Astrocyte (in vitro differentiated cells and primary cell): ENCODE results near the gene RASGRP3. TPM values are rescaled to one million over a fixed set of nuclear protein-coding genes. Genes with fewer than 3 reads are reported as not detected.

Experiments used
- DNase-seq: peaks from one replicate; pipeline ENCODE4 v3.0.0-alpha.2; 2010; ENCODE audit warnings: low read depth
- FAIRE-seq: peaks from 2 replicates; lab custom pipeline; 2011; peaks lifted over from hg19 to GRCh38; lab: Jason Lieb, UNC
- H2AFZ ChIP-seq: 2 replicates; pipeline ENCODE4 v1.6.0; 2012; ENCODE audit warnings: low read depth, low read length, inconsistent platforms
- H3K27ac ChIP-seq: 2 replicates; pipeline ENCODE4 v1.5.1; 2011; ENCODE audit warnings: low read depth, low read length, inconsistent platforms
- H3K27me3 ChIP-seq: 2 replicates; pipeline ENCODE4 v1.6.0; 2011; ENCODE audit warnings: low read length, inconsistent platforms; ENCODE audit not compliant: insufficient read depth
- H3K36me3 ChIP-seq: 2 replicates; pipeline ENCODE4 v1.5.1; 2011; ENCODE audit warnings: low read length, inconsistent platforms; ENCODE audit not compliant: insufficient read depth
- H3K4me1 ChIP-seq: 2 replicates; pipeline ENCODE4 v1.5.1; 2011; ENCODE audit warnings: low read length, inconsistent platforms; ENCODE audit not compliant: insufficient read depth
- H3K4me2 ChIP-seq: 2 replicates; pipeline ENCODE4 v1.6.0; 2012; ENCODE audit warnings: low read length, inconsistent platforms
- H3K4me3 ChIP-seq: 2 replicates; pipeline ENCODE4 v1.5.1; 2011; ENCODE audit warnings: low read depth, mild to moderate bottlenecking, low read length, inconsistent platforms; ENCODE audit not compliant: insufficient read depth
- H3K79me2 ChIP-seq: 2 replicates; pipeline ENCODE4 v1.6.0; 2012; ENCODE audit warnings: mild to moderate bottlenecking, low read length, inconsistent platforms; ENCODE audit not compliant: insufficient read depth
- H3K9ac ChIP-seq: 2 replicates; pipeline ENCODE4 v1.6.0; 2012; ENCODE audit warnings: mild to moderate bottlenecking, low read length, inconsistent platforms
- H3K9me3 ChIP-seq: 2 replicates; pipeline ENCODE4 v1.5.1; 2012; ENCODE audit warnings: low read depth, mild to moderate bottlenecking, low read length, inconsistent platforms; ENCODE audit not compliant: insufficient read depth
- H4K20me1 ChIP-seq: 2 replicates; pipeline ENCODE4 v1.6.0; 2012; ENCODE audit warnings: low read length, inconsistent platforms; ENCODE audit not compliant: insufficient read depth
- H3K27ac Mint-ChIP-seq: one replicate; pipeline ENCODE4 v1.8.0; 2021; ENCODE audit warnings: mild to moderate bottlenecking, mixed read lengths; ENCODE audit not compliant: unreplicated experiment
- H3K27me3 Mint-ChIP-seq: one replicate; pipeline ENCODE4 v1.8.0; 2021; ENCODE audit warnings: low read depth, mixed read lengths; ENCODE audit not compliant: unreplicated experiment
- H3K36me3 Mint-ChIP-seq: one replicate; pipeline ENCODE4 v1.8.0; 2021; ENCODE audit warnings: low read depth, mixed read lengths; ENCODE audit not compliant: unreplicated experiment
- H3K4me1 Mint-ChIP-seq: one replicate; pipeline ENCODE4 v1.8.0; 2021; ENCODE audit warnings: low read depth, mixed read lengths; ENCODE audit not compliant: unreplicated experiment
- H3K4me3 Mint-ChIP-seq: one replicate; pipeline ENCODE4 v1.8.0; 2021; ENCODE audit warnings: mild to moderate bottlenecking, moderate library complexity, mixed read lengths; ENCODE audit not compliant: unreplicated experiment
- H3K9me3 Mint-ChIP-seq: one replicate; pipeline ENCODE4 v1.8.0; 2021; ENCODE audit warnings: mild to moderate bottlenecking, mixed read lengths; ENCODE audit not compliant: unreplicated experiment
- CTCF ChIP-seq: IDR thresholded peaks from 2 replicates; pipeline ENCODE4 v1.5.1; 2011; ENCODE audit warnings: low read depth, mild to moderate bottlenecking, inconsistent platforms, low read length, moderate library complexity; ENCODE audit not compliant: insufficient read depth
- EZH2 ChIP-seq: IDR thresholded peaks from 2 replicates; pipeline ENCODE4 v1.6.1; 2012; ENCODE audit warnings: mild to moderate bottlenecking, low read length, inconsistent platforms; ENCODE audit not compliant: insufficient read depth
- total RNA-seq: library from RNA; stranded (reverse); gene quantifications from 2 replicates; pipeline ENCODE4 v1.2.1, GENCODE V29; 2021

RASGRP3 gene
- total RNA-seq, 1 donor from 2014 or later = 2.8 TPM

- H3K9me3 Mint-ChIP-seq = no peaks in the 10 kb centered on the region
Observed at GRCh38 chr2:33583194-33583938, 106.9 kb downstream of the RASGRP3 start.

GRCh38 chr2:33586766-33587165 lies 110.3 kb downstream of the RASGRP3 start:
- H3K36me3 ChIP-seq = peaks cover 78% of the 10 kb centered on the region
- no peak overlapping the region for H3K4me3 ChIP-seq
- Mint-ChIP-seq H3K9me3 (no peaks in the 10 kb centered on the region), H3K27me3 (no peaks in the 10 kb centered on the region), H3K4me3 (no peak overlapping the region), H3K4me1 (peaks cover 5% of the 10 kb centered on the region), H3K36me3 (peaks cover 4% of the 10 kb centered on the region), H3K27ac (no peak overlapping the region)
- no peaks in the 10 kb centered on the region for H3K4me1 ChIP-seq
- H3K9ac ChIP-seq = no peak overlapping the region
- H3K79me2 ChIP-seq = peaks cover 30% of the 10 kb centered on the region
- DNase-seq (no peak), FAIRE-seq (no peak)
- TF ChIP-seq CTCF (no peak), EZH2 (no peak)
- H3K27ac ChIP-seq = no peak overlapping the region
- peaks cover 47% of the 10 kb centered on the region for H4K20me1 ChIP-seq
- no peaks in the 10 kb centered on the region for H3K9me3 ChIP-seq
- no peaks in the 10 kb centered on the region for H3K27me3 ChIP-seq
- H2AFZ ChIP-seq = no peak overlapping the region
- H3K4me2 ChIP-seq = no peak overlapping the region

More at GRCh38 chr2:33583194-33583938, 106.9 kb downstream of the RASGRP3 start:
- H3K9ac ChIP-seq = no peak overlapping the region
- Mint-ChIP-seq H3K4me3 (no peak overlapping the region), H3K27me3 (no peaks in the 10 kb centered on the region), H3K36me3 (peaks cover 4% of the 10 kb centered on the region), H3K27ac (no peak overlapping the region), H3K4me1 (no peaks in the 10 kb centered on the region)
- no peak for TF ChIP-seq EZH2
- peak; percentile 94 for TF ChIP-seq CTCF
- no peaks in the 10 kb centered on the region for H3K9me3 ChIP-seq
- DNase-seq (peak; percentile 12), FAIRE-seq (no peak)
- peaks cover 59% of the 10 kb centered on the region for H3K36me3 ChIP-seq
- H3K79me2 ChIP-seq = peaks cover 5% of the 10 kb centered on the region
- H3K4me3 ChIP-seq = no peak overlapping the region
- H3K4me2 ChIP-seq = no peak overlapping the region
- H3K27me3 ChIP-seq = no peaks in the 10 kb centered on the region
- peaks cover 25% of the 10 kb centered on the region for H4K20me1 ChIP-seq
- no peaks in the 10 kb centered on the region for H3K4me1 ChIP-seq
- no peak overlapping the region for H2AFZ ChIP-seq
- H3K27ac ChIP-seq = no peak overlapping the region

- Histone ChIP-seq H3K27me3 (no peaks in the 10 kb centered on the region), H3K79me2 (peaks cover 42% of the 10 kb centered on the region), H3K4me3 (no peak overlapping the region), H3K9me3 (no peaks in the 10 kb centered on the region), H2AFZ (no peak overlapping the region), H4K20me1 (peaks cover 62% of the 10 kb centered on the region), H3K27ac (no peak overlapping the region), H3K4me2 (no peak overlapping the region), H3K9ac (no peak overlapping the region), H3K36me3 (peaks cover 79% of the 10 kb centered on the region), H3K4me1 (no peaks in the 10 kb centered on the region)
- peak; percentile 11 for DNase-seq
- peak; percentile 45 for FAIRE-seq
- Mint-ChIP-seq H3K36me3 (peaks cover 5% of the 10 kb centered on the region), H3K27me3 (no peaks in the 10 kb centered on the region), H3K9me3 (no peaks in the 10 kb centered on the region), H3K27ac (no peak overlapping the region), H3K4me1 (peaks cover 5% of the 10 kb centered on the region), H3K4me3 (no peak overlapping the region)
- TF ChIP-seq CTCF = no peak
- TF ChIP-seq EZH2 = no peak
Observed at GRCh38 chr2:33588232-33588631, 111.8 kb downstream of the RASGRP3 start.
